ENCODE results near the gene CORT. TPM values are rescaled to one million over a fixed set of nuclear protein-coding genes. Genes with fewer than 3 reads are reported as not detected.

CORT gene
- total and polyA plus RNA-seq, 2 donors (not counting 1 experiment from before 2014, with no cell fraction given): 0.52 TPM; not detected in 1

DNA sequence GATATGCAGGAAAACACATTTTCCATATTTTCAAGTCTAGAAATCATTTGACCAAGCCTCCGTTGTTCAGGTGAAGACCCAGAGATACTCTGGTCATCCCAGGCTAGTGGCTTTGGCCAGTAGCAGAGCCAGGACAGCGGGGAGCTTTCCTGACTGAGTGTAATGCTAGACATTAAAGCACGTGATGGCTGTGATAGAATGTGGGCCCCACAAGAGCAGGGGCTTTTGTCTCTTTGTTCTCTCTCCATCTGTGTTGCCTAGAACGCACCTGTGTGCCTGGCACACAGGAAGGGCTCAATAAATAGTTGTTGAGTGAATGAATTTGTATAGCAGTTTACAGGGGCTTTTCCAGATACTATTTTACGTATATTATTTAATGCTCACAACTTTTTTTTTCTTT is 9.0 kb upstream of the CORT start:
- no peak overlapping the region for H3K27ac Mint-ChIP-seq
- DNase-seq (no peak), ATAC-seq (ENCODE audit: low read depth) (no peak)
- POLR2A ChIA-PET: no interaction called here
- H3K9me3 Mint-ChIP-seq (ENCODE audit: insufficient read depth): no peaks in the 10 kb centered on the region
- H3K27ac ChIP-seq (ENCODE audit: low read length in 2 of 2): no peak overlapping the region
- H4K20me1 ChIP-seq (ENCODE audit: control insufficient read depth, insufficient read depth, low read length, poor library complexity, severe bottlenecking): no peaks in the 10 kb centered on the region
- 100% methylated on average over 3 of the region's 5 CpGs for WGBS (ENCODE audit: insufficient coverage)
- no peaks in the 10 kb centered on the region for H3K79me2 ChIP-seq (ENCODE audit: control insufficient read depth, insufficient read depth, low read length)
- no peak overlapping the region for H2AFZ ChIP-seq (ENCODE audit: insufficient read depth, low read depth, low read length, poor library complexity, severe bottlenecking)
- peaks cover 0 to 8% of the 10 kb centered on the region in 2 experiments for H3K36me3 ChIP-seq (replicated peaks in 1 of 2; ENCODE audit: control extremely low read depth in 1 of 2, control insufficient read depth in 1 of 2, extremely low read depth in 1 of 2, insufficient read depth in 2 of 2, low read length in 1 of 2)
- H3K27me3 Mint-ChIP-seq: no peaks in the 10 kb centered on the region
- no peak overlapping the region for H3K4me3 ChIP-seq (ENCODE audit: control extremely low read depth in 1 of 5, extremely low read depth in 1 of 5, insufficient read depth in 1 of 5, low read depth in 2 of 5, low read length in 4 of 5)
- no peaks in the 10 kb centered on the region for H3K27me3 ChIP-seq (replicated peaks in 1 of 4; ENCODE audit: control extremely low read depth in 1 of 4, control insufficient read depth in 3 of 4, insufficient read depth in 4 of 4, low read length in 3 of 4)
- no peak overlapping the region for H3K4me3 Mint-ChIP-seq
- no peak for TF ChIP-seq EZH2 (IDR thresholded peaks at IDR 0.05; ENCODE audit: borderline replicate concordance, insufficient read depth, low read depth, low read length, poor library complexity, severe bottlenecking)
- TF ChIP-seq, protein P1, sequence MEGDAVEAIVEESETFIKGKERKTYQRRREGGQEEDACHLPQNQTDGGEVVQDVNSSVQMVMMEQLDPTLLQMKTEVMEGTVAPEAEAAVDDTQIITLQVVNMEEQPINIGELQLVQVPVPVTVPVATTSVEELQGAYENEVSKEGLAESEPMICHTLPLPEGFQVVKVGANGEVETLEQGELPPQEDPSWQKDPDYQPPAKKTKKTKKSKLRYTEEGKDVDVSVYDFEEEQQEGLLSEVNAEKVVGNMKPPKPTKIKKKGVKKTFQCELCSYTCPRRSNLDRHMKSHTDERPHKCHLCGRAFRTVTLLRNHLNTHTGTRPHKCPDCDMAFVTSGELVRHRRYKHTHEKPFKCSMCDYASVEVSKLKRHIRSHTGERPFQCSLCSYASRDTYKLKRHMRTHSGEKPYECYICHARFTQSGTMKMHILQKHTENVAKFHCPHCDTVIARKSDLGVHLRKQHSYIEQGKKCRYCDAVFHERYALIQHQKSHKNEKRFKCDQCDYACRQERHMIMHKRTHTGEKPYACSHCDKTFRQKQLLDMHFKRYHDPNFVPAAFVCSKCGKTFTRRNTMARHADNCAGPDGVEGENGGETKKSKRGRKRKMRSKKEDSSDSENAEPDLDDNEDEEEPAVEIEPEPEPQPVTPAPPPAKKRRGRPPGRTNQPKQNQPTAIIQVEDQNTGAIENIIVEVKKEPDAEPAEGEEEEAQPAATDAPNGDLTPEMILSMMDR (IDR thresholded peaks at IDR 0.05): no peak
- intact Hi-C loops (cut with micrococcal nuclease): no loop called here
- H3K4me1 Mint-ChIP-seq: no peaks in the 10 kb centered on the region
- no peaks in the 10 kb centered on the region for H3K9me3 ChIP-seq (ENCODE audit: control extremely low read depth in 1 of 3, control insufficient read depth in 2 of 3, insufficient read depth in 1 of 3, low read length in 2 of 3)
- CTCF ChIA-PET: no interaction called here
- H3K4me1 ChIP-seq (ENCODE audit: control insufficient read depth in 2 of 2, insufficient read depth in 2 of 2, low read length in 2 of 2): no peaks in the 10 kb centered on the region
- no peak overlapping the region for H3K4me2 ChIP-seq (replicated peaks; ENCODE audit: low read depth, low read length, poor library complexity, severe bottlenecking)
- no peak overlapping the region for H3K9ac ChIP-seq (ENCODE audit: low read length)

DNA sequence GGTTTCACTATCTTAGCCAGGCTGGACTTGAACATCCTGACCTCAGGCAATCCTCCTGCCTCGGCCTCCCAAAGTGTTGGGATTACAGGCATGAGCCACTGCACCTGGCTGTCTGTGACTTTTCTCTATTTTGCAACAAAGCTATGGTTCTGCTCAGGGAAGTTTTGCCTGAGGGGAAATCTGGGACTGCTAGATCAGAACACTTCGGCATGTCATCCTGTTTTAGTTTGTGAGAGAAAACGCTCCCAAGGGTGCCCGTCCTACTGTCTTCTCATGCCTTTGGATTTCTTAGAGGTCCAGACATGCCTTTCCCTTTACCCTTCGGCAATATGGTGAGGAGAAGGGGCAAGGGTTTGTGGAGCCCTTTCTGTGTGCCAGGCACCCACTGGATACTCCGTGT is 5.6 kb upstream of the CORT start:
- H3K27me3 ChIP-seq (replicated peaks in 1 of 4; ENCODE audit: control extremely low read depth in 1 of 4, control insufficient read depth in 3 of 4, insufficient read depth in 4 of 4, low read length in 3 of 4): no peaks in the 10 kb centered on the region
- no peaks in the 10 kb centered on the region for H3K79me2 ChIP-seq (ENCODE audit: control insufficient read depth, insufficient read depth, low read length)
- H3K27ac Mint-ChIP-seq: no peak overlapping the region
- H3K4me3 ChIP-seq (ENCODE audit: control extremely low read depth in 1 of 5, extremely low read depth in 1 of 5, insufficient read depth in 1 of 5, low read depth in 2 of 5, low read length in 4 of 5): no peak overlapping the region
- peaks cover 0 to 8% of the 10 kb centered on the region in 2 experiments for H3K36me3 ChIP-seq (replicated peaks in 1 of 2; ENCODE audit: control extremely low read depth in 1 of 2, control insufficient read depth in 1 of 2, extremely low read depth in 1 of 2, insufficient read depth in 2 of 2, low read length in 1 of 2)
- TF ChIP-seq, protein P1 (IDR thresholded peaks at IDR 0.05): no peak
- TF ChIP-seq EZH2 (IDR thresholded peaks at IDR 0.05; ENCODE audit: borderline replicate concordance, insufficient read depth, low read depth, low read length, poor library complexity, severe bottlenecking): no peak
- no peaks in the 10 kb centered on the region for H3K4me1 Mint-ChIP-seq
- no peaks in the 10 kb centered on the region for H3K27me3 Mint-ChIP-seq
- no peak overlapping the region for H2AFZ ChIP-seq (ENCODE audit: insufficient read depth, low read depth, low read length, poor library complexity, severe bottlenecking)
- ChIA-PET POLR2A (no interaction called here), CTCF (no interaction called here)
- H3K9me3 Mint-ChIP-seq (ENCODE audit: insufficient read depth): no peaks in the 10 kb centered on the region
- ATAC-seq (ENCODE audit: low read depth) (no peak), DNase-seq (no peak)
- no peak overlapping the region for H3K4me3 Mint-ChIP-seq
- H3K4me1 ChIP-seq (ENCODE audit: control insufficient read depth in 2 of 2, insufficient read depth in 2 of 2, low read length in 2 of 2): no peaks in the 10 kb centered on the region
- H4K20me1 ChIP-seq (ENCODE audit: control insufficient read depth, insufficient read depth, low read length, poor library complexity, severe bottlenecking): no peaks in the 10 kb centered on the region
- no peak overlapping the region for H3K4me2 ChIP-seq (replicated peaks; ENCODE audit: low read depth, low read length, poor library complexity, severe bottlenecking)
- no peaks in the 10 kb centered on the region for H3K9me3 ChIP-seq (ENCODE audit: control extremely low read depth in 1 of 3, control insufficient read depth in 2 of 3, insufficient read depth in 1 of 3, low read length in 2 of 3)
- intact Hi-C loops (cut with micrococcal nuclease): no loop called here
- H3K9ac ChIP-seq (ENCODE audit: low read length): no peak overlapping the region
- WGBS (ENCODE audit: insufficient coverage): 100% methylated on average over 4 of the region's 6 CpGs
- H3K27ac ChIP-seq (ENCODE audit: low read length in 2 of 2): no peak overlapping the region

Measured in B cell (primary cell).